Measurements from ENCODE around the gene SH3PXD2A. TPM values are rescaled to one million over a fixed set of nuclear protein-coding genes. Genes with fewer than 3 reads are reported as not detected.

Gene SH3PXD2A
- total and polyA plus RNA-seq, 9 of the 15 experiments (the other 6 are each of a cell fraction or from before 2014, with no cell fraction given), result 0.41 to 9.3 (median 2.5) TPM

GRCh38 chr10:103772096-103772845 lies 83.1 kb downstream of the SH3PXD2A start (continued):
- TF ChIP-seq PCBP2 (IDR thresholded peaks at IDR 0.05; ENCODE audit: low read depth, low read length, poor library complexity, severe bottlenecking), result no peak
- no peak for TF ChIP-seq ZNF57 (CRISPR knock-in tag; IDR thresholded peaks at IDR 0.05)
- no peak for TF ChIP-seq ESRRB (CRISPR knock-in tag; IDR thresholded peaks at IDR 0.05; ENCODE audit: borderline replicate concordance)
- no peak for TF ChIP-seq NBN (IDR thresholded peaks at IDR 0.05; ENCODE audit: low read depth)
- no peak for TF ChIP-seq KLF6 (CRISPR knock-in tag; IDR thresholded peaks at IDR 0.05; ENCODE audit: borderline replicate concordance)
- TF ChIP-seq GTF3C2 (IDR thresholded peaks at IDR 0.05; ENCODE audit: borderline replicate concordance, extremely low read depth, insufficient read length), result no peak
- no peak for TF ChIP-seq HOXB6 (CRISPR knock-in tag; IDR thresholded peaks at IDR 0.05; ENCODE audit: borderline replicate concordance)
- TF ChIP-seq ARID1B (IDR thresholded peaks at IDR 0.05), result peak; percentile 71
- TF ChIP-seq E2F8 (IDR thresholded peaks at IDR 0.05; ENCODE audit: low read depth, partially characterized antibody), result no peak
- TF ChIP-seq CBFA2T3 (IDR thresholded peaks at IDR 0.05), result peak; percentile 84
- TF ChIP-seq BRCA1 (IDR thresholded peaks at IDR 0.05), result no peak
- no peak for TF ChIP-seq BRCA1 (CRISPR knock-in tag; IDR thresholded peaks at IDR 0.05)
- TF ChIP-seq CREB5 (CRISPR knock-in tag; IDR thresholded peaks at IDR 0.05), result no peak
- TF ChIP-seq MCM5 (IDR thresholded peaks at IDR 0.05; ENCODE audit: low read depth), result no peak
- TF ChIP-seq IFI16 (CRISPR knock-in tag; IDR thresholded peaks at IDR 0.05), result no peak
- TF ChIP-seq ZNF511 (CRISPR knock-in tag; IDR thresholded peaks at IDR 0.05), result no peak
- no peak for TF ChIP-seq ZNF121 (CRISPR knock-in tag; conservative IDR thresholded peaks at IDR 0.05)
- no peak for TF ChIP-seq CHD2 (IDR thresholded peaks at IDR 0.05; ENCODE audit: low read depth, low read length)
- TF ChIP-seq FOXK2 (conservative IDR thresholded peaks at IDR 0.05 in 1 of 2, IDR thresholded peaks at IDR 0.05 in 1 of 2; ENCODE audit: low read depth in 2 of 2), result no peak
- no peak for TF ChIP-seq HBP1 (CRISPR knock-in tag; IDR thresholded peaks at IDR 0.05)

Data from K562 (cell line).